ENCODE data around the gene PASD1.

Gene PASD1

DNA sequence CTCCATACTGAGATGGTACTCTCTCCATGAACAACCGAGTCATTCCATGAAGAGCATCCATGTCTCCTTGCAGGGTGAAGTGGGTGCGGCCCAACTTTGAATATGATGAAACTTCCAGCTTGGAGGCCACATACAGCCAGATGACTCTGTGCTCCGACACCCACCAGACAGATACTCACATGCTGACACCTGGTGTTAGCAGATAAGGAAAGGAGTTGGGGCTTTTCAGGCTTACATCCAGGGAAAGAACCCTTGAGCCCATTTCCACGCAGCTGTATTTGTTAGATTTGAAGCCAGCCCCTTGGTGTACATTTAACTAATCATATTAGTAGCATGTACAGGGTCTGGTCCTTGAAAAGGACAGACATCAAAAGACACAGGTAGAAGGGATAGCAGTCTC is 69.7 kb downstream of the PASD1 start:
- POLR2A ChIA-PET = no interaction called here
- no peak overlapping the region for H3K27ac ChIP-seq (ENCODE audit: extremely low read depth, low read depth, low read length)
- H3K36me3 ChIP-seq (ENCODE audit: control insufficient read depth in 2 of 2, insufficient read depth in 1 of 2, low read length in 2 of 2) = no peaks in the 10 kb centered on the region
- H3K9me3 ChIP-seq (ENCODE audit: control insufficient read depth, insufficient read depth, low read depth, low read length) = no peaks in the 10 kb centered on the region; the same call in 1 of the 2 replicates
- no peaks in the 10 kb centered on the region for H3K4me1 ChIP-seq (ENCODE audit: control insufficient read depth, insufficient read depth, low read length)
- H3K4me3 ChIP-seq (ENCODE audit: low read depth, low read length) = no peak overlapping the region
- CTCF ChIA-PET = interaction anchor here (0.7 kb wide), 1 partner anchor 17 kb away, joined by 3 read pairs; no protein-coding TSS in a partner anchor
- TF ChIP-seq ZNF394 (tag by site-specific recombination; IDR thresholded peaks at IDR 0.05; ENCODE audit: borderline replicate concordance) = no peak
- TF ChIP-seq PRDM1 (tag by site-specific recombination; IDR thresholded peaks at IDR 0.05) = no peak
- no peak for TF ChIP-seq ZNF335 (tag by site-specific recombination; conservative IDR thresholded peaks at IDR 0.05)
- no peak for TF ChIP-seq OSR2 (tag by site-specific recombination; IDR thresholded peaks at IDR 0.05)
- no peak for TF ChIP-seq ZNF560 (tag by site-specific recombination; IDR thresholded peaks at IDR 0.05; ENCODE audit: borderline replicate concordance)
- TF ChIP-seq, protein P1, sequence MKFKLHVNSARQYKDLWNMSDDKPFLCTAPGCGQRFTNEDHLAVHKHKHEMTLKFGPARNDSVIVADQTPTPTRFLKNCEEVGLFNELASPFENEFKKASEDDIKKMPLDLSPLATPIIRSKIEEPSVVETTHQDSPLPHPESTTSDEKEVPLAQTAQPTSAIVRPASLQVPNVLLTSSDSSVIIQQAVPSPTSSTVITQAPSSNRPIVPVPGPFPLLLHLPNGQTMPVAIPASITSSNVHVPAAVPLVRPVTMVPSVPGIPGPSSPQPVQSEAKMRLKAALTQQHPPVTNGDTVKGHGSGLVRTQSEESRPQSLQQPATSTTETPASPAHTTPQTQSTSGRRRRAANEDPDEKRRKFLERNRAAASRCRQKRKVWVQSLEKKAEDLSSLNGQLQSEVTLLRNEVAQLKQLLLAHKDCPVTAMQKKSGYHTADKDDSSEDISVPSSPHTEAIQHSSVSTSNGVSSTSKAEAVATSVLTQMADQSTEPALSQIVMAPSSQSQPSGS (tag by site-specific recombination; IDR thresholded peaks at IDR 0.05; ENCODE audit: low read depth) = no peak
- no peak for TF ChIP-seq ZBTB20 (tag by site-specific recombination; IDR thresholded peaks at IDR 0.05)
- TF ChIP-seq, protein P2, sequence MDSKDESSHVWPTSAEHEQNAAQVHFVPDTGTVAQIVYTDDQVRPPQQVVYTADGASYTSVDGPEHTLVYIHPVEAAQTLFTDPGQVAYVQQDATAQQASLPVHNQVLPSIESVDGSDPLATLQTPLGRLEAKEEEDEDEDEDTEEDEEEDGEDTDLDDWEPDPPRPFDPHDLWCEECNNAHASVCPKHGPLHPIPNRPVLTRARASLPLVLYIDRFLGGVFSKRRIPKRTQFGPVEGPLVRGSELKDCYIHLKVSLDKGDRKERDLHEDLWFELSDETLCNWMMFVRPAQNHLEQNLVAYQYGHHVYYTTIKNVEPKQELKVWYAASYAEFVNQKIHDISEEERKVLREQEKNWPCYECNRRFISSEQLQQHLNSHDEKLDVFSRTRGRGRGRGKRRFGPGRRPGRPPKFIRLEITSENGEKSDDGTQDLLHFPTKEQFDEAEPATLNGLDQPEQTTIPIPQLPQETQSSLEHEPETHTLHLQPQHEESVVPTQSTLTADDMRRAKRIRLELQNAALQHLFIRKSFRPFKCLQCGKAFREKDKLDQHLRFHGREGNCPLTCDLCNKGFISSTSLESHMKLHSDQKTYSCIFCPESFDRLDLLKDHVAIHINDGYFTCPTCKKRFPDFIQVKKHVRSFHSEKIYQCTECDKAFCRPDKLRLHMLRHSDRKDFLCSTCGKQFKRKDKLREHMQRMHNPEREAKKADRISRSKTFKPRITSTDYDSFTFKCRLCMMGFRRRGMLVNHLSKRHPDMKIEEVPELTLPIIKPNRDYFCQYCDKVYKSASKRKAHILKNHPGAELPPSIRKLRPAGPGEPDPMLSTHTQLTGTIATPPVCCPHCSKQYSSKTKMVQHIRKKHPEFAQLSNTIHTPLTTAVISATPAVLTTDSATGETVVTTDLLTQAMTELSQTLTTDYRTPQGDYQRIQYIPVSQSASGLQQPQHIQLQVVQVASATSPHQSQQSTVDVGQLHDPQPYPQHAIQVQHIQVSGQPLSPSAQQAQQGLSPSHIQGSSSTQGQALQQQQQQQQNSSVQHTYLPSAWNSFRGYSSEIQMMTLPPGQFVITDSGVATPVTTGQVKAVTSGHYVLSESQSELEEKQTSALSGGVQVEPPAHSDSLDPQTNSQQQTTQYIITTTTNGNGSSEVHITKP (tag by site-specific recombination; IDR thresholded peaks at IDR 0.05) = no peak
- no peak for TF ChIP-seq ZNF776 (tag by site-specific recombination; IDR thresholded peaks at IDR 0.05; ENCODE audit: borderline replicate concordance)
- TF ChIP-seq, protein P3, sequence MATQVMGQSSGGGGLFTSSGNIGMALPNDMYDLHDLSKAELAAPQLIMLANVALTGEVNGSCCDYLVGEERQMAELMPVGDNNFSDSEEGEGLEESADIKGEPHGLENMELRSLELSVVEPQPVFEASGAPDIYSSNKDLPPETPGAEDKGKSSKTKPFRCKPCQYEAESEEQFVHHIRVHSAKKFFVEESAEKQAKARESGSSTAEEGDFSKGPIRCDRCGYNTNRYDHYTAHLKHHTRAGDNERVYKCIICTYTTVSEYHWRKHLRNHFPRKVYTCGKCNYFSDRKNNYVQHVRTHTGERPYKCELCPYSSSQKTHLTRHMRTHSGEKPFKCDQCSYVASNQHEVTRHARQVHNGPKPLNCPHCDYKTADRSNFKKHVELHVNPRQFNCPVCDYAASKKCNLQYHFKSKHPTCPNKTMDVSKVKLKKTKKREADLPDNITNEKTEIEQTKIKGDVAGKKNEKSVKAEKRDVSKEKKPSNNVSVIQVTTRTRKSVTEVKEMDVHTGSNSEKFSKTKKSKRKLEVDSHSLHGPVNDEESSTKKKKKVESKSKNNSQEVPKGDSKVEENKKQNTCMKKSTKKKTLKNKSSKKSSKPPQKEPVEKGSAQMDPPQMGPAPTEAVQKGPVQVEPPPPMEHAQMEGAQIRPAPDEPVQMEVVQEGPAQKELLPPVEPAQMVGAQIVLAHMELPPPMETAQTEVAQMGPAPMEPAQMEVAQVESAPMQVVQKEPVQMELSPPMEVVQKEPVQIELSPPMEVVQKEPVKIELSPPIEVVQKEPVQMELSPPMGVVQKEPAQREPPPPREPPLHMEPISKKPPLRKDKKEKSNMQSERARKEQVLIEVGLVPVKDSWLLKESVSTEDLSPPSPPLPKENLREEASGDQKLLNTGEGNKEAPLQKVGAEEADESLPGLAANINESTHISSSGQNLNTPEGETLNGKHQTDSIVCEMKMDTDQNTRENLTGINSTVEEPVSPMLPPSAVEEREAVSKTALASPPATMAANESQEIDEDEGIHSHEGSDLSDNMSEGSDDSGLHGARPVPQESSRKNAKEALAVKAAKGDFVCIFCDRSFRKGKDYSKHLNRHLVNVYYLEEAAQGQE (tag by site-specific recombination; IDR thresholded peaks at IDR 0.05) = no peak
- TF ChIP-seq ZBTB21 (tag by site-specific recombination; IDR thresholded peaks at IDR 0.05) = no peak
- no peak for TF ChIP-seq ZEB2 (tag by site-specific recombination; IDR thresholded peaks at IDR 0.05)
- no peak for TF ChIP-seq ZNF621 (tag by site-specific recombination; IDR thresholded peaks at IDR 0.05)
- no peak for TF ChIP-seq ZNF157 (tag by site-specific recombination; IDR thresholded peaks at IDR 0.05)

DNA sequence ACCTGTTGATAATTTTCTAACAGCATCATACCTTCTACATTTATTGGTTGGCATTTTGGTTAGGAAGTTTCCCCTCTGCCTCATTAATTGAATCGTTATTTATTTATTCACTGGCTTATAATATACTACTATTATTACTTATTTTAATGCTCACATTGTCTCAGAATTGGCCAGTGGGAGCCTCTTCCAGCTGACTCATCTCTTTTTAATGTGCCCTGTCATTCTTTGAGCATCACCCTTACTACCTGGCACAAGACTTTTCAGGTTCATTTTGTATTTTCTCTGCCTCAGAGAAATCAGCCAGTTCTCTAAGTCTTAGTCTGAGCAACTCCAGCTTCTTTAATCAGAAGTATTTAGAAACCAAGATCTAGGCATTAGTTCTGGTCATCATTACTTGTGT is 71.5 kb downstream of the PASD1 start:
- H3K36me3 ChIP-seq (ENCODE audit: control insufficient read depth in 2 of 2, insufficient read depth in 1 of 2, low read length in 2 of 2) = no peaks in the 10 kb centered on the region
- H3K9me3 ChIP-seq (ENCODE audit: control insufficient read depth, insufficient read depth, low read depth, low read length) = no peaks in the 10 kb centered on the region; the same call in 1 of the 2 replicates
- no peaks in the 10 kb centered on the region for H3K4me1 ChIP-seq (ENCODE audit: control insufficient read depth, insufficient read depth, low read length)
- CTCF ChIA-PET = no interaction called here
- POLR2A ChIA-PET = no interaction called here
- H3K27ac ChIP-seq (ENCODE audit: extremely low read depth, low read depth, low read length) = no peak overlapping the region
- no peak overlapping the region for H3K4me3 ChIP-seq (ENCODE audit: low read depth, low read length)
- TF ChIP-seq ZNF169 (tag by site-specific recombination; IDR thresholded peaks at IDR 0.05) = no peak
- no peak for TF ChIP-seq ZNF670 (tag by site-specific recombination; IDR thresholded peaks at IDR 0.05; ENCODE audit: low read depth)
- no peak for TF ChIP-seq ZNF23 (tag by site-specific recombination; IDR thresholded peaks at IDR 0.05; ENCODE audit: borderline replicate concordance)
- no peak for TF ChIP-seq ZBTB20 (tag by site-specific recombination; IDR thresholded peaks at IDR 0.05)
- no peak for TF ChIP-seq KLF10 (tag by site-specific recombination; IDR thresholded peaks at IDR 0.05)
- no peak for TF ChIP-seq MEIS1 (CRISPR knock-in tag; IDR thresholded peaks at IDR 0.05; ENCODE audit: borderline replicate concordance)
- no peak for TF ChIP-seq ZBTB1 (tag by site-specific recombination; IDR thresholded peaks at IDR 0.05)
- no peak for TF ChIP-seq ZNF311 (tag by site-specific recombination; IDR thresholded peaks at IDR 0.05; ENCODE audit: borderline replicate concordance)
- TF ChIP-seq ZNF645 (tag by site-specific recombination; IDR thresholded peaks at IDR 0.05) = no peak
- no peak for TF ChIP-seq ZNF664 (tag by site-specific recombination; IDR thresholded peaks at IDR 0.05)
- TF ChIP-seq SALL2 (tag by site-specific recombination; IDR thresholded peaks at IDR 0.05; ENCODE audit: borderline replicate concordance) = no peak
- no peak for TF ChIP-seq ZNF202 (tag by site-specific recombination; IDR thresholded peaks at IDR 0.05; ENCODE audit: borderline replicate concordance)

Measured in HEK293 (cell line).